HEK293 (cell line): Measurements from ENCODE around the gene PPY.
A peak's percentile ranks its signal among the peaks of the same experiment; 100 is the strongest.

Experiments
- BCL11A ChIP-seq: fragments of 450-650 bp; formaldehyde crosslinking; IDR thresholded peaks from 2 replicates; pipeline ENCODE4 v1.5.1; 2016; ENCODE audit warnings: low read depth, missing biosample characterization, missing genetic modification characterization
- BCL11B ChIP-seq: fragments of 450-650 bp; formaldehyde crosslinking; IDR thresholded peaks from 2 replicates; pipeline ENCODE4 v1.5.1; 2016; ENCODE audit warnings: low read depth, missing biosample characterization, missing genetic modification characterization
- GLI4 ChIP-seq: fragments of 450-650 bp; formaldehyde crosslinking; IDR thresholded peaks from 2 replicates; pipeline ENCODE4 v1.5.1; 2016; ENCODE audit warnings: missing biosample characterization, missing genetic modification characterization
- GLIS1 ChIP-seq: fragments of 450-650 bp; formaldehyde crosslinking; IDR thresholded peaks from 2 replicates; pipeline ENCODE4 v1.5.1; 2016; ENCODE audit warnings: missing biosample characterization, missing genetic modification characterization
- KLF7 ChIP-seq: fragments of 450-650 bp; formaldehyde crosslinking; IDR thresholded peaks from 2 replicates; pipeline ENCODE4 v1.5.1; 2016; ENCODE audit warnings: missing biosample characterization, missing genetic modification characterization, borderline replicate concordance
- KLF8 ChIP-seq: fragments of 450-650 bp; formaldehyde crosslinking; IDR thresholded peaks from 2 replicates; pipeline ENCODE4 v1.5.1; 2016; ENCODE audit warnings: missing biosample characterization, missing genetic modification characterization
- KLF9 ChIP-seq: fragments of 450-650 bp; formaldehyde crosslinking; IDR thresholded peaks from 2 replicates; pipeline ENCODE4 v1.5.1; 2016; ENCODE audit warnings: missing biosample characterization, missing genetic modification characterization, low read depth
- MYNN ChIP-seq: fragments of 450-650 bp; formaldehyde crosslinking; IDR thresholded peaks from 2 replicates; pipeline ENCODE4 v1.5.1; 2016; ENCODE audit warnings: missing biosample characterization, missing genetic modification characterization, borderline replicate concordance
- OVOL3 ChIP-seq: fragments of 450-650 bp; formaldehyde crosslinking; IDR thresholded peaks from 2 replicates; pipeline ENCODE4 v1.5.1; 2016; ENCODE audit warnings: missing biosample characterization, missing genetic modification characterization
- SP2 ChIP-seq: fragments of 450-650 bp; formaldehyde crosslinking; IDR thresholded peaks from 2 replicates; pipeline ENCODE4 v1.5.1; 2016; ENCODE audit warnings: missing biosample characterization, missing genetic modification characterization
- TCF7L2 ChIP-seq: IDR thresholded peaks from 2 replicates; pipeline ENCODE4 v1.6.1; 2011; ENCODE audit warnings: low read depth, mild to moderate bottlenecking, inconsistent platforms, low read length, moderate library complexity, borderline replicate concordance
- TRIM28 ChIP-seq: IDR thresholded peaks from 2 replicates; pipeline ENCODE4 v1.6.1; 2011; ENCODE audit warnings: low read length, control low read depth, borderline replicate concordance
- ZBTB21 ChIP-seq: fragments of 450-650 bp; formaldehyde crosslinking; IDR thresholded peaks from 2 replicates; pipeline ENCODE4 v1.5.1; 2017; ENCODE audit warnings: missing biosample characterization, missing genetic modification characterization
- ZBTB48 ChIP-seq: fragments of 450-650 bp; formaldehyde crosslinking; IDR thresholded peaks from 2 replicates; pipeline ENCODE4 v1.5.1; 2016; ENCODE audit warnings: missing biosample characterization, missing genetic modification characterization
- ZIC2 ChIP-seq: fragments of 450-650 bp; formaldehyde crosslinking; IDR thresholded peaks from 2 replicates; pipeline ENCODE4 v1.5.1; 2016; ENCODE audit warnings: missing biosample characterization, missing genetic modification characterization
- ZNF138 ChIP-seq: fragments of 450-650 bp; formaldehyde crosslinking; IDR thresholded peaks from 2 replicates; pipeline ENCODE4 v1.5.1; 2016; ENCODE audit warnings: missing biosample characterization, missing genetic modification characterization, borderline replicate concordance
- ZNF146 ChIP-seq: fragments of 450-650 bp; formaldehyde crosslinking; IDR thresholded peaks from 2 replicates; pipeline ENCODE4 v1.5.1; 2016; ENCODE audit warnings: missing biosample characterization, missing genetic modification characterization
- ZNF174 ChIP-seq: fragments of 450-650 bp; formaldehyde crosslinking; IDR thresholded peaks from 2 replicates; pipeline ENCODE4 v1.5.0; 2017; ENCODE audit warnings: missing biosample characterization, mild to moderate bottlenecking, missing genetic modification characterization
- ZNF223 ChIP-seq: fragments of 450-650 bp; formaldehyde crosslinking; IDR thresholded peaks from 2 replicates; pipeline ENCODE4 v1.5.1; 2016; ENCODE audit warnings: missing biosample characterization, missing genetic modification characterization
- ZNF274 ChIP-seq, 2 experiments: fragments of 200-500 bp in 1 of 2; fragments of 450-650 bp in 1 of 2; sonication (Bioruptor generic) in 1 of 2; formaldehyde crosslinking in 1 of 2; IDR thresholded peaks; 2 replicates each; pipeline versions ENCODE4 v1.5.1 to v1.6.1; 2014 to 2016; ENCODE audit warnings: borderline replicate concordance in 1 of 2, inconsistent platforms in 1 of 2, low read length in 1 of 2, missing biosample characterization in 1 of 2, missing genetic modification characterization in 1 of 2
- ZNF350 ChIP-seq: fragments of 450-650 bp; formaldehyde crosslinking; IDR thresholded peaks from 2 replicates; pipeline ENCODE4 v1.5.0; 2017; ENCODE audit warnings: missing biosample characterization, mild to moderate bottlenecking, missing genetic modification characterization
- ZNF394 ChIP-seq: fragments of 450-650 bp; formaldehyde crosslinking; IDR thresholded peaks from 2 replicates; pipeline ENCODE4 v1.5.1; 2016; ENCODE audit warnings: missing biosample characterization, missing genetic modification characterization, mild to moderate bottlenecking, moderate library complexity, borderline replicate concordance
- ZNF433 ChIP-seq: fragments of 450-650 bp; formaldehyde crosslinking; IDR thresholded peaks from 2 replicates; pipeline ENCODE4 v1.5.1; 2016; ENCODE audit warnings: missing biosample characterization, missing genetic modification characterization, low read depth
- ZNF48 ChIP-seq: fragments of 450-650 bp; formaldehyde crosslinking; IDR thresholded peaks from 2 replicates; pipeline ENCODE4 v1.5.1; 2016; ENCODE audit warnings: missing biosample characterization, missing genetic modification characterization
- ZNF707 ChIP-seq: fragments of 450-650 bp; formaldehyde crosslinking; IDR thresholded peaks from 2 replicates; pipeline ENCODE4 v1.5.1; 2016; ENCODE audit warnings: missing biosample characterization, missing genetic modification characterization
- ZNF785 ChIP-seq: fragments of 450-650 bp; formaldehyde crosslinking; IDR thresholded peaks from 2 replicates; pipeline ENCODE4 v1.5.1; 2016; ENCODE audit warnings: missing biosample characterization, missing genetic modification characterization
- ZSCAN16 ChIP-seq: fragments of 450-650 bp; formaldehyde crosslinking; IDR thresholded peaks from 2 replicates; pipeline ENCODE4 v1.5.1; 2016; ENCODE audit warnings: missing biosample characterization, missing genetic modification characterization
- TF ChIP-seq, protein P1 (sequence below): fragments of 450-650 bp; formaldehyde crosslinking; IDR thresholded peaks from 2 replicates; pipeline ENCODE4 v1.5.1; 2016; ENCODE audit warnings: missing biosample characterization, missing genetic modification characterization, borderline replicate concordance
- TF ChIP-seq, protein P2 (sequence below): fragments of 450-650 bp; formaldehyde crosslinking; IDR thresholded peaks from 2 replicates; pipeline ENCODE4 v1.5.1; 2016; ENCODE audit warnings: missing biosample characterization, missing genetic modification characterization
- TF ChIP-seq, protein P3 (sequence below): fragments of 450-650 bp; formaldehyde crosslinking; IDR thresholded peaks from 2 replicates; pipeline ENCODE4 v1.5.1; 2016; ENCODE audit warnings: missing biosample characterization, missing genetic modification characterization
- TF ChIP-seq, protein P4 (sequence below): fragments of 450-650 bp; formaldehyde crosslinking; IDR thresholded peaks from 2 replicates; pipeline ENCODE4 v1.5.1; 2017; ENCODE audit warnings: missing biosample characterization, missing genetic modification characterization
- TF ChIP-seq, protein P5 (sequence below): fragments of 450-650 bp; formaldehyde crosslinking; IDR thresholded peaks from 2 replicates; pipeline ENCODE4 v1.5.1; 2016; ENCODE audit warnings: missing biosample characterization, missing genetic modification characterization

The PPY gene

DNA sequence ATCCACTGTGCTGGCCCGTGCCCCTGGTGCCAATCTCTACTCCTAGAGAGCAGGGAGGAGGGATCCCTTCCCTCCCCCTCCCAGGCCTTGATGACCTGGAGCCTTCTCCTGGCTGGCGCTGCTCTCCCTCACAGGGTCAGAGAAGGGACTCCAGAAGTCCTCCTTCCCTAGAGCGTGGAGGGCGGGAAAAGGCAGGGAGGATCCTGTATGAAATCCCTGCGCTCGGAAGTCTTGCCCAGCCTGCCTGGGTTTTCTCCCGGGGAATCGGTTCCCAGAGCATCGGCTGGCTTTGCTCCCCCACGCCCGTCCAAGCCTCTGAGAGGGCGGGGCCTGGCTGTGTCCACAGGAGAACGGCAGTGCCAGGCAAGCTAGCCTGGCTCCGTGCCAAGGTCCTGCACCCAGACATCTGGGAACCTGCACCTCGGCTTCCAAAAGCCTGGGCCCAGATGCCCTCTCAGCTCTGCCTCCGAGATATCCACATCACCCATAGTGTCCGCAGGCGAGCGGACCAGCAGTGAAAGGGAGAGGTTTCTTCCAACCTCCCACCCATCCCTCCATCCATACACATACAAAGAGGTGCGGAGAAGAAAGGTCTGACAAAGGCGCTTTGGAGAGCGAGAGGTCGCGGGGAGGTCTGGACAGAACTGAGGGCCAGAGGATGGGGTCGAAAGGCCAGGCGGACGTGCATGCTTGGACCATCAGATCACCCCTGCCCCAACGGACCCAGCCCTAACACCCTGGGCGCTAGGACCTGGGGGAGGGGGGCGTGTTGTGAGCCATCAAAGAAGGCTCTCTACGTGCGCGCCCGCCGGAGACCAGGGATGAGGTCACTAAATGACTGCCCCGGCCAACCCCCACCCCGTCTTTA is 36.1 kb downstream of the PPY start (continued):
- TF ChIP-seq ZIC2 (no peak), OVOL3 (tag by site-specific recombination) (no peak), ZNF146 (tag by site-specific recombination) (no peak), KLF8 (tag by site-specific recombination) (peak; percentile 88), KLF7 (peak; percentile 92), MYNN (tag by site-specific recombination) (0 out of 2 replicates have a peak, but pooled peaks have one; percentile 25), ZNF174 (tag by site-specific recombination) (no peak), BCL11B (tag by site-specific recombination) (0 out of 2 replicates have a peak, but pooled peaks have one; percentile 16), ZNF138 (tag by site-specific recombination) (no peak), ZNF785 (no peak), TRIM28 (no peak), KLF9 (tag by site-specific recombination) (peak; percentile 95), ZBTB21 (tag by site-specific recombination) (peak; percentile 68; the same call in 1 of the 2 replicates), ZSCAN16 (no peak), GLIS1 (tag by site-specific recombination) (peak; percentile 51), SP2 (tag by site-specific recombination) (no peak; the same call in none of the 2 replicates), ZNF433 (no peak), TCF7L2 (peak; percentile 86), ZNF48 (tag by site-specific recombination) (no peak), ZNF274 (IDR thresholded peaks at IDR 0.05; ENCODE audit: low read length) (no peak), ZNF274 (tag by site-specific recombination; IDR thresholded peaks at IDR 0.05; ENCODE audit: borderline replicate concordance) (no peak), ZNF707 (tag by site-specific recombination) (no peak), ZNF350 (tag by site-specific recombination) (no peak), BCL11A (peak; percentile 90), ZBTB48 (tag by site-specific recombination) (peak; percentile 87), ZNF394 (tag by site-specific recombination) (peak; percentile 31; the same call in 1 of the 2 replicates), ZNF223 (tag by site-specific recombination) (no peak), GLI4 (tag by site-specific recombination) (no peak)
- TF ChIP-seq, protein P1, sequence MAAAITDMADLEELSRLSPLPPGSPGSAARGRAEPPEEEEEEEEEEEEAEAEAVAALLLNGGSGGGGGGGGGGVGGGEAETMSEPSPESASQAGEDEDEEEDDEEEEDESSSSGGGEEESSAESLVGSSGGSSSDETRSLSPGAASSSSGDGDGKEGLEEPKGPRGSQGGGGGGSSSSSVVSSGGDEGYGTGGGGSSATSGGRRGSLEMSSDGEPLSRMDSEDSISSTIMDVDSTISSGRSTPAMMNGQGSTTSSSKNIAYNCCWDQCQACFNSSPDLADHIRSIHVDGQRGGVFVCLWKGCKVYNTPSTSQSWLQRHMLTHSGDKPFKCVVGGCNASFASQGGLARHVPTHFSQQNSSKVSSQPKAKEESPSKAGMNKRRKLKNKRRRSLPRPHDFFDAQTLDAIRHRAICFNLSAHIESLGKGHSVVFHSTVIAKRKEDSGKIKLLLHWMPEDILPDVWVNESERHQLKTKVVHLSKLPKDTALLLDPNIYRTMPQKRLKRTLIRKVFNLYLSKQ = no peak
- TF ChIP-seq, protein P2, sequence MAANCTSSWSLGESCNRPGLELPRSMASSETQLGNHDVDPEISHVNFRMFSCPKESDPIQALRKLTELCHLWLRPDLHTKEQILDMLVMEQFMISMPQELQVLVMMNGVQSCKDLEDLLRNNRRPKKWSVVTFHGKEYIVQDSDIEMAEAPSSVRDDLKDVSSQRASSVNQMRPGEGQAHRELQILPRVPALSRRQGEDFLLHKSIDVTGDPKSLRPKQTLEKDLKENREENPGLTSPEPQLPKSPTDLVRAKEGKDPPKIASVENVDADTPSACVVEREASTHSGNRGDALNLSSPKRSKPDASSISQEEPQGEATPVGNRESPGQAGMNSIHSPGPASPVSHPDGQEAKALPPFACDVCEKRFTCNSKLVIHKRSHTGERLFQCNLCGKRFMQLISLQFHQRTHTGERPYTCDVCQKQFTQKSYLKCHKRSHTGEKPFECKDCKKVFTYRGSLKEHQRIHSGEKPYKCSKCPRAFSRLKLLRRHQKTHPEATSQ = no peak
- TF ChIP-seq, protein P3, sequence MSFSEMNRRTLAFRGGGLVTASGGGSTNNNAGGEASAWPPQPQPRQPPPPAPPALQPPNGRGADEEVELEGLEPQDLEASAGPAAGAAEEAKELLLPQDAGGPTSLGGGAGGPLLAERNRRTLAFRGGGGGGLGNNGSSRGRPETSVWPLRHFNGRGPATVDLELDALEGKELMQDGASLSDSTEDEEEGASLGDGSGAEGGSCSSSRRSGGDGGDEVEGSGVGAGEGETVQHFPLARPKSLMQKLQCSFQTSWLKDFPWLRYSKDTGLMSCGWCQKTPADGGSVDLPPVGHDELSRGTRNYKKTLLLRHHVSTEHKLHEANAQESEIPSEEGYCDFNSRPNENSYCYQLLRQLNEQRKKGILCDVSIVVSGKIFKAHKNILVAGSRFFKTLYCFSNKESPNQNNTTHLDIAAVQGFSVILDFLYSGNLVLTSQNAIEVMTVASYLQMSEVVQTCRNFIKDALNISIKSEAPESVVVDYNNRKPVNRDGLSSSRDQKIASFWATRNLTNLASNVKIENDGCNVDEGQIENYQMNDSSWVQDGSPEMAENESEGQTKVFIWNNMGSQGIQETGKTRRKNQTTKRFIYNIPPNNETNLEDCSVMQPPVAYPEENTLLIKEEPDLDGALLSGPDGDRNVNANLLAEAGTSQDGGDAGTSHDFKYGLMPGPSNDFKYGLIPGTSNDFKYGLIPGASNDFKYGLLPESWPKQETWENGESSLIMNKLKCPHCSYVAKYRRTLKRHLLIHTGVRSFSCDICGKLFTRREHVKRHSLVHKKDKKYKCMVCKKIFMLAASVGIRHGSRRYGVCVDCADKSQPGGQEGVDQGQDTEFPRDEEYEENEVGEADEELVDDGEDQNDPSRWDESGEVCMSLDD = peak; percentile 38; the same call in 1 of the 2 replicates
- TF ChIP-seq, protein P4, sequence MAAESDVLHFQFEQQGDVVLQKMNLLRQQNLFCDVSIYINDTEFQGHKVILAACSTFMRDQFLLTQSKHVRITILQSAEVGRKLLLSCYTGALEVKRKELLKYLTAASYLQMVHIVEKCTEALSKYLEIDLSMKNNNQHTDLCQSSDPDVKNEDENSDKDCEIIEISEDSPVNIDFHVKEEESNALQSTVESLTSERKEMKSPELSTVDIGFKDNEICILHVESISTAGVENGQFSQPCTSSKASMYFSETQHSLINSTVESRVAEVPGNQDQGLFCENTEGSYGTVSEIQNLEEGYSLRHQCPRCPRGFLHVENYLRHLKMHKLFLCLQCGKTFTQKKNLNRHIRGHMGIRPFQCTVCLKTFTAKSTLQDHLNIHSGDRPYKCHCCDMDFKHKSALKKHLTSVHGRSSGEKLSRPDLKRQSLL = peak; percentile 63; the same call in 1 of the 2 replicates
- TF ChIP-seq, protein P5, sequence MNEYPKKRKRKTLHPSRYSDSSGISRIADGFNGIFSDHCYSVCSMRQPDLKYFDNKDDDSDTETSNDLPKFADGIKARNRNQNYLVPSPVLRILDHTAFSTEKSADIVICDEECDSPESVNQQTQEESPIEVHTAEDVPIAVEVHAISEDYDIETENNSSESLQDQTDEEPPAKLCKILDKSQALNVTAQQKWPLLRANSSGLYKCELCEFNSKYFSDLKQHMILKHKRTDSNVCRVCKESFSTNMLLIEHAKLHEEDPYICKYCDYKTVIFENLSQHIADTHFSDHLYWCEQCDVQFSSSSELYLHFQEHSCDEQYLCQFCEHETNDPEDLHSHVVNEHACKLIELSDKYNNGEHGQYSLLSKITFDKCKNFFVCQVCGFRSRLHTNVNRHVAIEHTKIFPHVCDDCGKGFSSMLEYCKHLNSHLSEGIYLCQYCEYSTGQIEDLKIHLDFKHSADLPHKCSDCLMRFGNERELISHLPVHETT (tag by site-specific recombination) = peak; percentile 83
